DND-41 (cell line): ENCODE measurements around the gene UGDH.

Experiments
- CTCF ChIP-seq: IDR thresholded peaks from 2 replicates; pipeline ENCODE4 v1.5.1; 2012; ENCODE audit warnings: borderline replicate concordance, low read length, moderate library complexity, mild to moderate bottlenecking; ENCODE audit not compliant: poor library complexity, severe bottlenecking; ENCODE audit errors: extremely low read depth
- EZH2 ChIP-seq: IDR thresholded peaks from 3 replicates; pipeline ENCODE4 v1.6.1; 2012; ENCODE audit warnings: borderline replicate concordance, low read depth, mild to moderate bottlenecking, moderate library complexity, low read length, inconsistent platforms; ENCODE audit not compliant: severe bottlenecking

GRCh38 chr4:39539089-39539611 is 11.9 kb upstream of the UGDH start:
- TF ChIP-seq CTCF (no peak), EZH2 (no peak)
